ENCODE results near the gene RPS8.

RPS8 gene

DNA sequence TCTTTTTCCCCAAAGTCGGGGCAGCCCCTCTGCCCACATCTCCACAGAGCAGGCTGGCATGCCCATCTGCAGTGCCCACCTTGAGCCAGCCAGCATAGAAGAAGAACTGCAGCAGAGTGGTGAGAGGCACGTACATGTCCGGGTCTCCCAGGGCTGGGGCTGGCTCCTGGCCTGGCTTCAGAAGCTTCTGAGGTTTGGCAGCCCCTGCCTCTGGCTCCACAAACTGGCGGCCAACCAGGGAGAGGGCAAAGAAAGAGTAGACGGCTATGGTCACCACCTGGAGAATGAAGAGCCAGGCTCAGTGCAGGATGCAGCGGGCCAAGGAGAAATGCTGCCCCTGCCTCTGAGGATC lies 9.7 kb downstream of the RPS8 start:
- Histone ChIP-seq H3K4me3 (ENCODE audit: low read depth, low read length) (no peak overlapping the region), H3K27ac (ENCODE audit: extremely low read depth, low read depth, low read length) (no peak overlapping the region), H3K36me3 (ENCODE audit: control insufficient read depth in 2 of 2, insufficient read depth in 1 of 2, low read length in 2 of 2) (peaks cover 6 to 23% of the 10 kb centered on the region in 2 experiments; a peak in 2 of 3 replicates), H3K4me1 (ENCODE audit: control insufficient read depth, insufficient read depth, low read length) (0 out of 2 replicates have a peak, but pooled peaks cover 2% of the 10 kb centered on the region), H3K9me3 (ENCODE audit: control insufficient read depth, insufficient read depth, low read depth, low read length) (no peaks in the 10 kb centered on the region)
- CTCF ChIA-PET, result interaction anchor here (0.7 to 2.1 kb wide), 6 partner anchors 8 to 508 kb away, joined by 3 to 13 read pairs (median 4); partner anchors contain the start of genes HECTD3 and UROD
- POLR2A ChIA-PET, result interaction anchor here (0.6 to 3.1 kb wide), 4 partner anchors 10 to 516 kb away, joined by 3 to 18 read pairs (median 4); partner anchors contain the start of gene RPS8
- TF ChIP-seq KLF16 (tag by site-specific recombination; IDR thresholded peaks at IDR 0.05), result no peak
- TF ChIP-seq, protein P1, sequence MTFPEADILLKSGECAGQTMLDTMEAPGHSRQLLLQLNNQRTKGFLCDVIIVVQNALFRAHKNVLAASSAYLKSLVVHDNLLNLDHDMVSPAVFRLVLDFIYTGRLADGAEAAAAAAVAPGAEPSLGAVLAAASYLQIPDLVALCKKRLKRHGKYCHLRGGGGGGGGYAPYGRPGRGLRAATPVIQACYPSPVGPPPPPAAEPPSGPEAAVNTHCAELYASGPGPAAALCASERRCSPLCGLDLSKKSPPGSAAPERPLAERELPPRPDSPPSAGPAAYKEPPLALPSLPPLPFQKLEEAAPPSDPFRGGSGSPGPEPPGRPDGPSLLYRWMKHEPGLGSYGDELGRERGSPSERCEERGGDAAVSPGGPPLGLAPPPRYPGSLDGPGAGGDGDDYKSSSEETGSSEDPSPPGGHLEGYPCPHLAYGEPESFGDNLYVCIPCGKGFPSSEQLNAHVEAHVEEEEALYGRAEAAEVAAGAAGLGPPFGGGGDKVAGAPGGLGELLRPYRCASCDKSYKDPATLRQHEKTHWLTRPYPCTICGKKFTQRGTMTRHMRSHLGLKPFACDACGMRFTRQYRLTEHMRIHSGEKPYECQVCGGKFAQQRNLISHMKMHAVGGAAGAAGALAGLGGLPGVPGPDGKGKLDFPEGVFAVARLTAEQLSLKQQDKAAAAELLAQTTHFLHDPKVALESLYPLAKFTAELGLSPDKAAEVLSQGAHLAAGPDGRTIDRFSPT (tag by site-specific recombination; IDR thresholded peaks at IDR 0.05), result 0 out of 2 replicates have a peak, but pooled peaks have one; percentile 13

DNA sequence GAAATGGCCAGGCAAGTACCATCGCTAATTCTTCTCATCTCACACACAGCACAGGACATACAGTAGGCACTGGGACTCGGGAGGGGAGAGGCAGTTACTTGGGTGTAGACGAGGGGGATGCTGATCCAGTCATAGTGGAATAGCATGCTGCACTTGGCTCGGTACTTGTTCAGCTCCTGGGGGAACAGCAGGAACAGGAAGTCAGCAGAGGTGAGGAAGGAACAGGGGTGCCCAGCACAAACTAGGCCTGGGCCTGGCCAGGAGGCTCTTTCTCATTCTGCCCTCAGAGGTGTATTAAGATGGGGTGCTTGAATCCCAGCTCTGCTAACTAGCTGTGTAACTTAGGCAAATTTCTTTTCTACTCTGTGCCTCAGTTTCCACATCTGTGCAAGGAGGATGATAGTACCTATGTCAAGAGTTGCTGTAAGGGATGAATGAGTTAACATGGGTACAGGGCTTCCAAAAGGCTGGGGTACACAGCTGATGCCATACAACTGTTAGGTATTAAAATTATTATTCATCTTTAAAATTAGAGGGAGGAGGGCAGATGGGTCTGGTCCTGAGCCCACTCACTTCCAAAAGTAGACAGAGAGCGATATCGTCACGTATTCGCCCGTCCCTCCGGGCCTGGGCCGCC lies 10.3 kb downstream of the RPS8 start:
- peak overlapping the region; percentile 48; the same call in 1 of the 2 replicates for H3K4me3 ChIP-seq (ENCODE audit: low read depth, low read length)
- ChIA-PET CTCF (interaction anchor here (0.7 to 1.6 kb wide), 8 partner anchors 9 to 507 kb away, joined by 3 to 13 read pairs (median 4); partner anchors contain the start of genes HECTD3 and UROD), POLR2A (interaction anchor here (0.6 to 3.1 kb wide), 6 partner anchors 10 to 515 kb away, joined by 3 to 18 read pairs (median 4); partner anchors contain the start of genes PLK3 and RPS8)
- H3K9me3 ChIP-seq (ENCODE audit: control insufficient read depth, insufficient read depth, low read depth, low read length), result no peaks in the 10 kb centered on the region
- 0 out of 2 replicates have a peak, but pooled peaks cover 2% of the 10 kb centered on the region for H3K4me1 ChIP-seq (ENCODE audit: control insufficient read depth, insufficient read depth, low read length)
- no peak for TF ChIP-seq ZNF529 (tag by site-specific recombination; IDR thresholded peaks at IDR 0.05; ENCODE audit: insufficient replicate concordance)
- TF ChIP-seq HOXA7 (CRISPR knock-in tag; IDR thresholded peaks at IDR 0.05; ENCODE audit: borderline replicate concordance), result no peak
- no peak for TF ChIP-seq SCRT2 (tag by site-specific recombination; IDR thresholded peaks at IDR 0.05)
- TF ChIP-seq ZNF223 (tag by site-specific recombination; IDR thresholded peaks at IDR 0.05), result no peak
- TF ChIP-seq ZNF184 (tag by site-specific recombination; IDR thresholded peaks at IDR 0.05), result no peak
- no peak for TF ChIP-seq ZNF600 (tag by site-specific recombination; IDR thresholded peaks at IDR 0.05)
- TF ChIP-seq SETDB1 (IDR thresholded peaks at IDR 0.05; ENCODE audit: insufficient read length, low read length), result no peak
- no peak overlapping the region for H3K27ac ChIP-seq (ENCODE audit: extremely low read depth, low read depth, low read length)
- H3K36me3 ChIP-seq (ENCODE audit: control insufficient read depth in 2 of 2, insufficient read depth in 1 of 2, low read length in 2 of 2), result peaks cover 5 to 16% of the 10 kb centered on the region in 2 experiments; a peak in 2 of 3 replicates

DNA sequence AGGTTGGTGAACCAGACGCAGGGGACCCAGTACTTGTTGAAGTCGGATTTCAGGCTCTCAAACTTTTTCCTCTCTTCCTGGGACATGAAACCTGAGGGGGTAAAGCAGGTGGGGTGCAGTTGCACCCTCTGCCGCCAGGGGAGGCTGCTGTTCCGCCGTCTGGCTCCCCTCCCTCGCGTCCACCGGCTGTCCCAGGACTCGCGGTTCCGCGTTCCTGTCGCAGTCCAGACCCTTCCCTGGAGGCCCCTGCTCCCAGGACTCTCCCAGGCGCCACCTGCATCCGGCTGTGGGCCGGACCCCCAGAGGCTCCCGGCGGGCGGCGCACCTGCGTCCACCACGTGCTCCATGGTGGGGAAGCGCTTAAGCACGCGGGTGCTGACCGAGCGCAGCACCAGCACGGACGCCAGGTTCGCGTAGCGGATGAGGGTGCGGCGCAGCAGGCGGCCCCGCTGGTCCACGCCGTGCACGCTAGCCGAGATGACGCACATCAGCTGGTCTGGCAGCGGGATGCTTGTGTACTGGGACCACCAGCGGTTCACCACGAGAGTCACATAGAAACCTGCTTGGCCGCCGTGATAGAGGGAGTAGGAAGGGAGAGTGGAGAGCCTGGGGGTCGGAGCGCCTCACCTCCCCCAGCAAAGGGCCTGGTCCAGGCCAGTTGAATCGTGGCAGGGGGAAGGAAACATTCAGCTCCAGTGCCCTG lies 10.9 kb downstream of the RPS8 start:
- Histone ChIP-seq H3K36me3 (ENCODE audit: control insufficient read depth in 2 of 2, insufficient read depth in 1 of 2, low read length in 2 of 2) (peaks cover 2 to 10% of the 10 kb centered on the region in 2 experiments; a peak in 2 of 3 replicates), H3K27ac (ENCODE audit: extremely low read depth, low read depth, low read length) (peak overlapping the region; percentile 18; the same call in 1 of the 2 replicates), H3K9me3 (ENCODE audit: control insufficient read depth, insufficient read depth, low read depth, low read length) (no peaks in the 10 kb centered on the region), H3K4me3 (ENCODE audit: low read depth, low read length) (peak overlapping the region; percentile 48), H3K4me1 (ENCODE audit: control insufficient read depth, insufficient read depth, low read length) (0 out of 2 replicates have a peak, but pooled peaks cover 2% of the 10 kb centered on the region)
- POLR2A ChIA-PET, result interaction anchor here (0.6 to 5.6 kb wide), 9 partner anchors 10 to 517 kb away, joined by 3 to 41 read pairs (median 5); partner anchors contain the start of genes BTBD19, HECTD3, PLK3 and RPS8
- CTCF ChIA-PET, result interaction anchor here (0.7 to 2.3 kb wide), 10 partner anchors 9 to 507 kb away, joined by 3 to 11 read pairs (median 4); partner anchors contain the start of genes HECTD3, RPS8 and UROD
- TF ChIP-seq, protein P2, sequence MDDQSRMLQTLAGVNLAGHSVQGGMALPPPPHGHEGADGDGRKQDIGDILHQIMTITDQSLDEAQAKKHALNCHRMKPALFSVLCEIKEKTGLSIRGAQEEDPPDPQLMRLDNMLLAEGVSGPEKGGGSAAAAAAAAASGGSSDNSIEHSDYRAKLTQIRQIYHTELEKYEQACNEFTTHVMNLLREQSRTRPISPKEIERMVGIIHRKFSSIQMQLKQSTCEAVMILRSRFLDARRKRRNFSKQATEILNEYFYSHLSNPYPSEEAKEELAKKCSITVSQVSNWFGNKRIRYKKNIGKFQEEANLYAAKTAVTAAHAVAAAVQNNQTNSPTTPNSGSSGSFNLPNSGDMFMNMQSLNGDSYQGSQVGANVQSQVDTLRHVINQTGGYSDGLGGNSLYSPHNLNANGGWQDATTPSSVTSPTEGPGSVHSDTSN (CRISPR knock-in tag; IDR thresholded peaks at IDR 0.05), result peak; percentile 71; the same call in 1 of the 2 replicates
- peak; percentile 31; the same call in 1 of the 2 replicates for TF ChIP-seq KLF10 (tag by site-specific recombination; IDR thresholded peaks at IDR 0.05)
- no peak for TF ChIP-seq GFI1B (tag by site-specific recombination; IDR thresholded peaks at IDR 0.05)
- TF ChIP-seq ZFP69B (tag by site-specific recombination; IDR thresholded peaks at IDR 0.05), result peak; percentile 76; the same call in 1 of the 2 replicates
- TF ChIP-seq ZNF302 (tag by site-specific recombination; IDR thresholded peaks at IDR 0.05; ENCODE audit: low read depth), result no peak
- no peak; the same call in 1 of the 2 replicates for TF ChIP-seq ZFHX2 (tag by site-specific recombination; conservative IDR thresholded peaks at IDR 0.05)
- TF ChIP-seq SCRT2 (tag by site-specific recombination; IDR thresholded peaks at IDR 0.05), result peak; percentile 88
- peak; percentile 32; the same call in 1 of the 2 replicates for TF ChIP-seq MYNN (tag by site-specific recombination; IDR thresholded peaks at IDR 0.05; ENCODE audit: borderline replicate concordance)
- TF ChIP-seq, protein P3, sequence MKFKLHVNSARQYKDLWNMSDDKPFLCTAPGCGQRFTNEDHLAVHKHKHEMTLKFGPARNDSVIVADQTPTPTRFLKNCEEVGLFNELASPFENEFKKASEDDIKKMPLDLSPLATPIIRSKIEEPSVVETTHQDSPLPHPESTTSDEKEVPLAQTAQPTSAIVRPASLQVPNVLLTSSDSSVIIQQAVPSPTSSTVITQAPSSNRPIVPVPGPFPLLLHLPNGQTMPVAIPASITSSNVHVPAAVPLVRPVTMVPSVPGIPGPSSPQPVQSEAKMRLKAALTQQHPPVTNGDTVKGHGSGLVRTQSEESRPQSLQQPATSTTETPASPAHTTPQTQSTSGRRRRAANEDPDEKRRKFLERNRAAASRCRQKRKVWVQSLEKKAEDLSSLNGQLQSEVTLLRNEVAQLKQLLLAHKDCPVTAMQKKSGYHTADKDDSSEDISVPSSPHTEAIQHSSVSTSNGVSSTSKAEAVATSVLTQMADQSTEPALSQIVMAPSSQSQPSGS (tag by site-specific recombination; IDR thresholded peaks at IDR 0.05; ENCODE audit: low read depth), result no peak
- peak; percentile 97 for TF ChIP-seq ZNF423 (tag by site-specific recombination; IDR thresholded peaks at IDR 0.05)
- TF ChIP-seq, protein P4, sequence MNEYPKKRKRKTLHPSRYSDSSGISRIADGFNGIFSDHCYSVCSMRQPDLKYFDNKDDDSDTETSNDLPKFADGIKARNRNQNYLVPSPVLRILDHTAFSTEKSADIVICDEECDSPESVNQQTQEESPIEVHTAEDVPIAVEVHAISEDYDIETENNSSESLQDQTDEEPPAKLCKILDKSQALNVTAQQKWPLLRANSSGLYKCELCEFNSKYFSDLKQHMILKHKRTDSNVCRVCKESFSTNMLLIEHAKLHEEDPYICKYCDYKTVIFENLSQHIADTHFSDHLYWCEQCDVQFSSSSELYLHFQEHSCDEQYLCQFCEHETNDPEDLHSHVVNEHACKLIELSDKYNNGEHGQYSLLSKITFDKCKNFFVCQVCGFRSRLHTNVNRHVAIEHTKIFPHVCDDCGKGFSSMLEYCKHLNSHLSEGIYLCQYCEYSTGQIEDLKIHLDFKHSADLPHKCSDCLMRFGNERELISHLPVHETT (tag by site-specific recombination; IDR thresholded peaks at IDR 0.05), result peak; percentile 69; the same call in 1 of the 2 replicates
- peak; percentile 64; the same call in 1 of the 2 replicates for TF ChIP-seq KLF8 (tag by site-specific recombination; IDR thresholded peaks at IDR 0.05)

Measured in HEK293 (cell line).